ENCODE data around the gene FRMD3.

DNA sequence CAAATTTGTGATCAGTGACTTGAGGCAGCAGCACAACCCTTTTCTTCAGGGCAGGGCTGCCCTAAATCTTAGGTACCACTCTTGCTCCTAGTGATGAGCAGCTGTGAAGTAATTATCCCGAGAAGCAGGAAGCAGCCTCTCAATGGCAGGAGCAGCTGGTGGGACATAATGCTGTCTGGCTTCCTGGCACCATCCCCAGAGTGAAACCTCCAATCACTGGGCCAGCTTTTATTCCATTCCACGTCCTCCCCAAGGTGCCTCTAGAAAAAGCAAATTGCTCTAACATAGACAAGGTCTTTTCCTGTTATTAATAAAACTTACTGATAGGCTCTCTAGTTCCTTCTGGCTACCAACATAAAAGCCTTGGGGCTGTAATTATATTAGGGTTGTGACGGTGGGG is 154.0 kb downstream of the FRMD3 start:
- TF ChIP-seq CTCF (IDR thresholded peaks at IDR 0.05) (no peak), POLR2A (IDR thresholded peaks at IDR 0.05) (no peak)

Measured in body of pancreas (tissue), 4 donors.